Keratinocyte (primary cell): ENCODE measurements around the gene UBAP1. TPM values are rescaled to one million over a fixed set of nuclear protein-coding genes. Genes with fewer than 3 reads are reported as not detected.

Experiments
- DNase-seq: peaks from one replicate; pipeline ENCODE4 v3.0.0-alpha.2; 2011; ENCODE audit warnings: low read depth, missing footprints, low spot score
- FAIRE-seq: peaks from 2 replicates; lab custom pipeline; 2011; peaks lifted over from hg19 to GRCh38; lab: Jason Lieb, UNC
- H2AFZ ChIP-seq: 2 replicates; pipeline ENCODE4 v1.6.0; 2012; ENCODE audit warnings: low read length, control low read depth, inconsistent platforms; ENCODE audit not compliant: control insufficient read depth
- H3K27ac ChIP-seq: 2 replicates; pipeline ENCODE4 v1.5.1; 2011; ENCODE audit warnings: low read length; ENCODE audit not compliant: control insufficient read depth, insufficient read depth
- H3K27me3 ChIP-seq: 3 replicates; pipeline ENCODE4 v1.6.0; 2011; ENCODE audit warnings: low read length; ENCODE audit not compliant: control insufficient read depth, insufficient read depth; ENCODE audit errors: extremely low read depth
- H3K36me3 ChIP-seq, 2 experiments: 2 replicates in 1 of 2; 3 replicates in 1 of 2; pipeline ENCODE4 v1.5.1; 2011; ENCODE audit warnings: low read length in 2 of 2, mild to moderate bottlenecking in 1 of 2; ENCODE audit not compliant: control insufficient read depth in 2 of 2, insufficient read depth in 2 of 2; ENCODE audit errors: extremely low read depth in 1 of 2
- H3K4me1 ChIP-seq: 3 replicates; pipeline ENCODE4 v1.5.1; 2011; ENCODE audit warnings: low read length; ENCODE audit not compliant: control insufficient read depth, insufficient read depth; ENCODE audit errors: extremely low read depth
- H3K4me2 ChIP-seq: 3 replicates; pipeline ENCODE4 v1.6.0; 2011; ENCODE audit warnings: low read depth, low read length; ENCODE audit not compliant: control insufficient read depth, insufficient read depth; ENCODE audit errors: extremely low read depth
- H3K4me3 ChIP-seq, 3 experiments: fragments of 200-600 bp in 1 of 3; sonication (generic) in 1 of 3; 2 replicates in 2 of 3; 3 replicates in 1 of 3; pipeline ENCODE4 v1.5.1; 2011 to 2016; ENCODE audit warnings: low read length in 3 of 3, mild to moderate bottlenecking in 3 of 3, control low read depth in 2 of 3, inconsistent platforms in 1 of 3, low read depth in 1 of 3, mixed read lengths in 1 of 3, mixed run types in 1 of 3, moderate library complexity in 1 of 3; ENCODE audit not compliant: control insufficient read depth in 2 of 3, insufficient read depth in 2 of 3; ENCODE audit errors: extremely low read depth in 1 of 3
- H3K79me2 ChIP-seq: 2 replicates; pipeline ENCODE4 v1.6.0; 2012; ENCODE audit warnings: low read length; ENCODE audit not compliant: control insufficient read depth, insufficient read depth
- H3K9ac ChIP-seq: 3 replicates; pipeline ENCODE4 v1.6.0; 2011; ENCODE audit warnings: low read length; ENCODE audit not compliant: control insufficient read depth, insufficient read depth; ENCODE audit errors: extremely low read depth
- H3K9me1 ChIP-seq: 3 replicates; pipeline ENCODE4 v1.6.0; 2011; ENCODE audit warnings: low read length; ENCODE audit not compliant: control insufficient read depth, insufficient read depth; ENCODE audit errors: extremely low read depth
- H3K9me3 ChIP-seq: 2 replicates; pipeline ENCODE4 v1.5.1; 2012; ENCODE audit warnings: low read depth, low read length; ENCODE audit not compliant: control insufficient read depth
- H4K20me1 ChIP-seq: 3 replicates; pipeline ENCODE4 v1.6.0; 2011; ENCODE audit warnings: low read length; ENCODE audit not compliant: control insufficient read depth, insufficient read depth; ENCODE audit errors: extremely low read depth
- CTCF ChIP-seq, 3 experiments: IDR thresholded peaks in 1 of 3; conservative IDR thresholded peaks in 1 of 3; optimal IDR thresholded peaks in 1 of 3; 2 replicates in 2 of 3; 3 replicates in 1 of 3; pipeline versions ENCODE3 to v1.5.1; 2011; ENCODE audit warnings: low read length in 3 of 3, mild to moderate bottlenecking in 3 of 3, moderate library complexity in 2 of 3, control low read depth in 1 of 3, inconsistent platforms in 1 of 3; ENCODE audit not compliant: insufficient read depth in 2 of 3; ENCODE audit errors: extremely low read depth in 1 of 3
- EZH2 ChIP-seq: IDR thresholded peaks from one replicate; pipeline ENCODE4 v1.6.1; 2012; ENCODE audit warnings: inconsistent platforms, mild to moderate bottlenecking, low read length, moderate library complexity
- dilution Hi-C: fragments of 300-500 bp; cut with MboI; formaldehyde crosslinking; loops from one replicate; pipeline ENCODE4 v1.7.0; 2020; ENCODE audit warnings: low sequenced_read_pairs; ENCODE audit not compliant: extremely low pct_ligation_motif_present
- polyA plus RNA-seq, 5 experiments: library from polyadenylated mRNA; depleted of rRNA in 3 of 5; stranded (reverse) in 3 of 5; stranded (forward) in 1 of 5; unstranded in 1 of 5; fragments of >200 nt; gene quantifications; 1 replicate in 1 of 5; 2 replicates in 3 of 5; 3 replicates in 1 of 5; pipeline versions ENCODE4 v1.2.1 to v1.2.3, GENCODE V29; 2011 to 2012; ENCODE audit warnings: missing spikeins in 2 of 5, low read depth in 1 of 5, low replicate concordance in 1 of 5

UBAP1 gene
- polyA plus RNA-seq, 1 donor (not counting 4 experiments of a cell fraction or from before 2014, with no cell fraction given), result 81.8 TPM

- no peaks in the 10 kb centered on the region for H3K9me3 ChIP-seq
- peaks cover 2% of the 10 kb centered on the region for H3K4me1 ChIP-seq
- FAIRE-seq (no peak), DNase-seq (no peak)
- peaks cover 3% of the 10 kb centered on the region for H4K20me1 ChIP-seq
- no peak overlapping the region for H3K4me3 ChIP-seq
- no peak overlapping the region for H2AFZ ChIP-seq
- no peak overlapping the region for H3K9ac ChIP-seq
- dilution Hi-C loops, result no loop called here
- TF ChIP-seq CTCF (optimal IDR thresholded peaks at IDR 0.05 in 1 of 3, IDR thresholded peaks at IDR 0.05 in 1 of 3, conservative IDR thresholded peaks at IDR 0.05 in 1 of 3; ENCODE audit: extremely low read depth in 1 of 3, insufficient read depth in 2 of 3, low read length in 3 of 3) (no peak), EZH2 (no peak)
- no peak overlapping the region for H3K4me2 ChIP-seq
- H3K27me3 ChIP-seq, result no peaks in the 10 kb centered on the region
- H3K79me2 ChIP-seq, result peaks cover 71% of the 10 kb centered on the region
- H3K9me1 ChIP-seq, result no peaks in the 10 kb centered on the region
- H3K36me3 ChIP-seq, result peaks cover 2 to 10% of the 10 kb centered on the region in 2 experiments
- H3K27ac ChIP-seq, result no peak overlapping the region
These were observed 48.6 kb downstream of the UBAP1 start for GRCh38 chr9:34227445-34227844.

GRCh38 chr9:34230556-34230955 is 51.7 kb downstream of the UBAP1 start:
- H3K4me3 ChIP-seq, result no peak overlapping the region
- no peak overlapping the region for H2AFZ ChIP-seq
- no peak overlapping the region for H3K27ac ChIP-seq
- FAIRE-seq, result no peak
- DNase-seq, result no peak
- no peak for TF ChIP-seq EZH2
- no peak for TF ChIP-seq CTCF (optimal IDR thresholded peaks at IDR 0.05 in 1 of 3, IDR thresholded peaks at IDR 0.05 in 1 of 3, conservative IDR thresholded peaks at IDR 0.05 in 1 of 3; ENCODE audit: extremely low read depth in 1 of 3, insufficient read depth in 2 of 3, low read length in 3 of 3)
- H3K9me1 ChIP-seq, result no peaks in the 10 kb centered on the region
- H3K9me3 ChIP-seq, result no peaks in the 10 kb centered on the region
- no peak overlapping the region for H3K4me2 ChIP-seq
- H4K20me1 ChIP-seq, result peaks cover 3% of the 10 kb centered on the region
- dilution Hi-C loops, result no loop called here
- peaks cover 61% of the 10 kb centered on the region for H3K79me2 ChIP-seq
- no peaks in the 10 kb centered on the region for H3K4me1 ChIP-seq
- no peaks in the 10 kb centered on the region for H3K27me3 ChIP-seq
- H3K9ac ChIP-seq, result no peak overlapping the region
- peaks cover 0 to 5% of the 10 kb centered on the region in 2 experiments for H3K36me3 ChIP-seq
